Astrocyte (in vitro differentiated cells and primary cell): ENCODE data around the gene TUSC7.

ENCODE experiments used
- CTCF ChIP-seq: IDR thresholded peaks from 2 replicates; pipeline ENCODE4 v1.5.1; 2011; ENCODE audit warnings: low read depth, mild to moderate bottlenecking, inconsistent platforms, low read length, moderate library complexity; ENCODE audit not compliant: insufficient read depth
- EZH2 ChIP-seq: IDR thresholded peaks from 2 replicates; pipeline ENCODE4 v1.6.1; 2012; ENCODE audit warnings: mild to moderate bottlenecking, low read length, inconsistent platforms; ENCODE audit not compliant: insufficient read depth

GRCh38 chr3:116717566-116717965 lies 8.0 kb downstream of the TUSC7 start:
- TF ChIP-seq CTCF (no peak), EZH2 (no peak)
